Measurements from ENCODE around the gene MUC3A.

MUC3A gene

GRCh38 chr7:100949933-100950443 lies 654 bp downstream of the MUC3A start:
- Histone ChIP-seq H3K9ac (ENCODE audit: low read depth, low read length) (no peak overlapping the region), H3K27me3 (ENCODE audit: insufficient read depth, low read length, poor library complexity) (peaks cover 10% of the 10 kb centered on the region), H3K79me2 (ENCODE audit: insufficient read depth, low read length) (no peaks in the 10 kb centered on the region), H4K20me1 (ENCODE audit: insufficient read depth, low read length) (no peaks in the 10 kb centered on the region), H3K27ac (ENCODE audit: low read length) (no peak overlapping the region), H3K4me2 (ENCODE audit: insufficient read depth, low read length) (no peak overlapping the region), H3K9me3 (ENCODE audit: insufficient read depth, low read length, severe bottlenecking) (no peaks in the 10 kb centered on the region), H3K4me3 (ENCODE audit: low read depth in 1 of 2, low read length in 2 of 2) (no peak overlapping the region), H2AFZ (ENCODE audit: low read depth, low read length) (no peak overlapping the region), H3K36me3 (ENCODE audit: insufficient read depth, low read length) (no peaks in the 10 kb centered on the region), H3K4me1 (ENCODE audit: insufficient read depth, low read length) (no peaks in the 10 kb centered on the region)
- DNase-seq (no peak), ATAC-seq (ENCODE audit: insufficient read depth, low read depth) (no peak)
- TF ChIP-seq EZH2 (IDR thresholded peaks at IDR 0.05; ENCODE audit: borderline replicate concordance, low read depth, low read length, severe bottlenecking): no peak
- TF ChIP-seq, protein P1, sequence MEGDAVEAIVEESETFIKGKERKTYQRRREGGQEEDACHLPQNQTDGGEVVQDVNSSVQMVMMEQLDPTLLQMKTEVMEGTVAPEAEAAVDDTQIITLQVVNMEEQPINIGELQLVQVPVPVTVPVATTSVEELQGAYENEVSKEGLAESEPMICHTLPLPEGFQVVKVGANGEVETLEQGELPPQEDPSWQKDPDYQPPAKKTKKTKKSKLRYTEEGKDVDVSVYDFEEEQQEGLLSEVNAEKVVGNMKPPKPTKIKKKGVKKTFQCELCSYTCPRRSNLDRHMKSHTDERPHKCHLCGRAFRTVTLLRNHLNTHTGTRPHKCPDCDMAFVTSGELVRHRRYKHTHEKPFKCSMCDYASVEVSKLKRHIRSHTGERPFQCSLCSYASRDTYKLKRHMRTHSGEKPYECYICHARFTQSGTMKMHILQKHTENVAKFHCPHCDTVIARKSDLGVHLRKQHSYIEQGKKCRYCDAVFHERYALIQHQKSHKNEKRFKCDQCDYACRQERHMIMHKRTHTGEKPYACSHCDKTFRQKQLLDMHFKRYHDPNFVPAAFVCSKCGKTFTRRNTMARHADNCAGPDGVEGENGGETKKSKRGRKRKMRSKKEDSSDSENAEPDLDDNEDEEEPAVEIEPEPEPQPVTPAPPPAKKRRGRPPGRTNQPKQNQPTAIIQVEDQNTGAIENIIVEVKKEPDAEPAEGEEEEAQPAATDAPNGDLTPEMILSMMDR (IDR thresholded peaks at IDR 0.05; ENCODE audit: borderline replicate concordance, extremely low read depth, low read length, poor library complexity, severe bottlenecking): no peak

GRCh38 chr7:100951172-100951571 lies 1.8 kb downstream of the MUC3A start:
- no peak overlapping the region for H2AFZ ChIP-seq (ENCODE audit: low read depth, low read length)
- H3K4me3 ChIP-seq (ENCODE audit: low read depth in 1 of 2, low read length in 2 of 2): no peak overlapping the region
- no peak overlapping the region for H3K4me2 ChIP-seq (ENCODE audit: insufficient read depth, low read length)
- no peaks in the 10 kb centered on the region for H3K79me2 ChIP-seq (ENCODE audit: insufficient read depth, low read length)
- no peaks in the 10 kb centered on the region for H3K9me3 ChIP-seq (ENCODE audit: insufficient read depth, low read length, severe bottlenecking)
- H3K27ac ChIP-seq (ENCODE audit: low read length): no peak overlapping the region
- no peaks in the 10 kb centered on the region for H3K4me1 ChIP-seq (ENCODE audit: insufficient read depth, low read length)
- no peak for TF ChIP-seq EZH2 (IDR thresholded peaks at IDR 0.05; ENCODE audit: borderline replicate concordance, low read depth, low read length, severe bottlenecking)
- TF ChIP-seq, protein P1 (IDR thresholded peaks at IDR 0.05; ENCODE audit: borderline replicate concordance, extremely low read depth, low read length, poor library complexity, severe bottlenecking): no peak
- no peaks in the 10 kb centered on the region for H3K36me3 ChIP-seq (ENCODE audit: insufficient read depth, low read length)
- peaks cover 10% of the 10 kb centered on the region for H3K27me3 ChIP-seq (ENCODE audit: insufficient read depth, low read length, poor library complexity)
- H3K9ac ChIP-seq (ENCODE audit: low read depth, low read length): no peak overlapping the region
- no peak for ATAC-seq (ENCODE audit: insufficient read depth, low read depth)
- DNase-seq: no peak
- H4K20me1 ChIP-seq (ENCODE audit: insufficient read depth, low read length): no peaks in the 10 kb centered on the region

- Histone ChIP-seq H3K9me3 (ENCODE audit: insufficient read depth, low read length, severe bottlenecking) (no peaks in the 10 kb centered on the region), H3K79me2 (ENCODE audit: insufficient read depth, low read length) (no peaks in the 10 kb centered on the region), H3K36me3 (ENCODE audit: insufficient read depth, low read length) (no peaks in the 10 kb centered on the region), H4K20me1 (ENCODE audit: insufficient read depth, low read length) (no peaks in the 10 kb centered on the region), H3K9ac (ENCODE audit: low read depth, low read length) (no peak overlapping the region), H3K4me2 (ENCODE audit: insufficient read depth, low read length) (no peak overlapping the region), H3K4me3 (ENCODE audit: low read depth in 1 of 2, low read length in 2 of 2) (no peak overlapping the region), H2AFZ (ENCODE audit: low read depth, low read length) (no peak overlapping the region), H3K27ac (ENCODE audit: low read length) (no peak overlapping the region), H3K27me3 (ENCODE audit: insufficient read depth, low read length, poor library complexity) (peaks cover 10% of the 10 kb centered on the region), H3K4me1 (ENCODE audit: insufficient read depth, low read length) (no peaks in the 10 kb centered on the region)
- ATAC-seq (ENCODE audit: insufficient read depth, low read depth) (no peak), DNase-seq (no peak)
- no peak for TF ChIP-seq EZH2 (IDR thresholded peaks at IDR 0.05; ENCODE audit: borderline replicate concordance, low read depth, low read length, severe bottlenecking)
- TF ChIP-seq, protein P1 (IDR thresholded peaks at IDR 0.05; ENCODE audit: borderline replicate concordance, extremely low read depth, low read length, poor library complexity, severe bottlenecking): no peak
Observed at GRCh38 chr7:100951888-100952560, 2.7 kb downstream of the MUC3A start.

All from DND-41 (cell line).